Esophagus squamous epithelium (tissue), 5 donors: ENCODE measurements around the gene DAAM1. TPM values are rescaled to one million over a fixed set of nuclear protein-coding genes. Genes with fewer than 3 reads are reported as not detected.

Experiments used
- DNase-seq: peaks from one replicate; lab custom pipeline; 2025; lab: John Stamatoyannopoulos, UW
- H3K27ac ChIP-seq, 4 donors: fragments of 200-600 bp; sonication (generic); one replicate each; pipeline ENCODE4 v1.5.1; 2016 to 2019; ENCODE audit warnings: mild to moderate bottlenecking in 1 of 4
- H3K27me3 ChIP-seq, 4 donors: fragments of 200-600 bp; sonication (generic); 1 replicate in 3 of 4; 2 replicates in 1 of 4; pipeline versions ENCODE4 v1.5.1 to v1.6.0; 2017 to 2021; ENCODE audit warnings: antibody characterized with exemption in 1 of 4
- H3K36me3 ChIP-seq, 3 donors: fragments of 200-600 bp; sonication (generic); one replicate each; pipeline ENCODE4 v1.5.1; 2016 to 2019
- H3K4me1 ChIP-seq, 3 donors: fragments of 200-600 bp; sonication (generic); one replicate each; pipeline ENCODE4 v1.5.1; 2017 to 2019
- H3K4me3 ChIP-seq, 4 donors: fragments of 200-600 bp; sonication (generic); 1 replicate in 3 of 4; 2 replicates in 1 of 4; pipeline ENCODE4 v1.5.1; 2016 to 2019; ENCODE audit warnings: mild to moderate bottlenecking in 2 of 4, moderate library complexity in 1 of 4
- H3K9me3 ChIP-seq, 3 donors: fragments of 200-600 bp; sonication (generic); one replicate each; pipeline ENCODE4 v1.5.1; 2016 to 2019
- POLR2A ChIP-seq, 4 donors: fragments of 450-650 bp; IDR thresholded peaks; one replicate each; pipeline ENCODE4 v1.6.1; 2017; ENCODE audit warnings: antibody characterized with exemption in 4 of 4, mild to moderate bottlenecking in 4 of 4, moderate library complexity in 3 of 4
- WGBS, 2 donors: methylation state at CpG; one replicate each; pipeline ENCODE4 v1.1.5; 2018; 5-methylcytosine and 5-hydroxymethylcytosine counted together
- intact Hi-C: fragments of 100-400 bp; cut with DNase I; formaldehyde crosslinking; loops from one replicate; pipeline ENCODE4 v1.15.0; 2022
- total RNA-seq, 4 donors: library from RNA; depleted of rRNA; stranded (reverse); fragments of >200 nt; gene quantifications; one replicate each; pipeline ENCODE4 v1.1.0, GENCODE V29; 2016
- TF ChIP-seq, protein P1 (sequence below), 6 experiments: fragments of 450-650 bp in 4 of 6; fragments of 200-600 bp in 2 of 6; sonication (generic) in 2 of 6; IDR thresholded peaks; one replicate each; pipeline ENCODE4 v1.5.1; 2016 to 2019; ENCODE audit warnings: antibody characterized with exemption in 6 of 6, mild to moderate bottlenecking in 4 of 6, moderate library complexity in 4 of 6
- donor health status: DM: yes; HTN: yes; CAD: no.

The DAAM1 gene
- total RNA-seq, 4 donors from 2014 or later = 47.2 to 91.7 (median 64.0) TPM

DNA sequence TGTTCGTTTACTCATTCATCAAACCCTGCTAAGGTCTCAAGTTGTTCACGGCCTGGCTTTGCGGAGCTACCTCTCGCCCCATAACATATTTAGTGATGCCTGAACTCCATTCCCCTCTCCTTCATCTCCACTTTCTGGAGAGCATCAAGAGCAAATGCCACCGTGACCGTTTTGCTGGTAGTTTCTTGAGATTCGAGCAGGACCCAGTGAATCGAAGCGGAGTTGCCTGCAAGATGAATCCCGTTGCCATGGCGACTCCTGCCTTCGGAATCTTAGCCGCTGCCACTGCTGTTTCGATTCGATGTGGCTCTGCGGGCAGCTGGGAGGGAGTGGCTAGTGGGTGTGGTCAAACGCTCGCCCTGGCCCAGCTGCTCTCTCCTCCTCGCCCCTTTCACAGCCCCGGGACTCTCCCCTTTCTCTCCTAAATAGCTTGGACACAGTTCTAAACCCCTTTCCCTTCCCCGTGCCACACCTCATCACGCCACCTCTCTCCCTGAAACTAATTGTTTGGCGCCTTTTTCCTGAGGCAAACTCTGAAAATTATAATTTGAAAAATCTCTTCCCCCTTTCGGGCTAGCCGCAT, 1.4 kb downstream of the DAAM1 start:
- peaks cover 18 to 61% (median 25%) of the 10 kb centered on the region in 3 donors for H3K4me1 ChIP-seq
- H3K27me3 ChIP-seq = no peaks in the 10 kb centered on the region
- H3K36me3 ChIP-seq = no peaks in the 10 kb centered on the region
- DNase-seq = peak; percentile 30
- H3K27ac ChIP-seq = peak overlapping the region; percentile 97 to 100 (median 99)
- H3K4me3 ChIP-seq = peak overlapping the region; percentile 84 to 98 (median 93)
- intact Hi-C loops = no loop called here
- H3K9me3 ChIP-seq = no peaks in the 10 kb centered on the region
- TF ChIP-seq, protein P1, sequence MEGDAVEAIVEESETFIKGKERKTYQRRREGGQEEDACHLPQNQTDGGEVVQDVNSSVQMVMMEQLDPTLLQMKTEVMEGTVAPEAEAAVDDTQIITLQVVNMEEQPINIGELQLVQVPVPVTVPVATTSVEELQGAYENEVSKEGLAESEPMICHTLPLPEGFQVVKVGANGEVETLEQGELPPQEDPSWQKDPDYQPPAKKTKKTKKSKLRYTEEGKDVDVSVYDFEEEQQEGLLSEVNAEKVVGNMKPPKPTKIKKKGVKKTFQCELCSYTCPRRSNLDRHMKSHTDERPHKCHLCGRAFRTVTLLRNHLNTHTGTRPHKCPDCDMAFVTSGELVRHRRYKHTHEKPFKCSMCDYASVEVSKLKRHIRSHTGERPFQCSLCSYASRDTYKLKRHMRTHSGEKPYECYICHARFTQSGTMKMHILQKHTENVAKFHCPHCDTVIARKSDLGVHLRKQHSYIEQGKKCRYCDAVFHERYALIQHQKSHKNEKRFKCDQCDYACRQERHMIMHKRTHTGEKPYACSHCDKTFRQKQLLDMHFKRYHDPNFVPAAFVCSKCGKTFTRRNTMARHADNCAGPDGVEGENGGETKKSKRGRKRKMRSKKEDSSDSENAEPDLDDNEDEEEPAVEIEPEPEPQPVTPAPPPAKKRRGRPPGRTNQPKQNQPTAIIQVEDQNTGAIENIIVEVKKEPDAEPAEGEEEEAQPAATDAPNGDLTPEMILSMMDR (IDR thresholded peaks at IDR 0.05) = no peak
- peak in 1 of 4 donors; percentile 42 for TF ChIP-seq POLR2A (IDR thresholded peaks at IDR 0.05)
- 1 to 2% methylated on average over 16 to 25 of the region's 25 CpGs for WGBS, 2 donors

DNA sequence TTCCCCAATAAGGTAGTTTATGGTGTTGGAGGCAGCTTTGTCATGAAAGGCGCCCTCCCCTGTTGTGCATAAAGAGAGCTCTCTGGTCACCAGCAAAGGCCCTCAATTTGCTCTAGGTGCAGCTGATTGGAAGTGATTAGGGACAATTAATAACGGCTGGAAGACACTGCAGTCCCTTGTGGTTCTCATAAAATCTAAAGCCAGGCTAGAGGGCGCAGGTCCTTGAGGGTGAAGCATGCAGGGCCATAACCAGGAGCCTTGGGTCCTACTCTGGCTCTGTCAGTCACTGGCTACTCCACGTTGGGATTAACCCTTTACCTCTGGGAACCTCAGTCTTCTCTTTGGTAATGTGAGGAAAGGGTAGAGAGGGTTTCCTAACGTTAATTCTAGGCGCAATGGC, 1.9 kb downstream of the DAAM1 start:
- TF ChIP-seq POLR2A (IDR thresholded peaks at IDR 0.05) = no peak
- TF ChIP-seq, protein P1 (IDR thresholded peaks at IDR 0.05) = no peak
- peak overlapping the region; percentile 97 to 100 (median 99) for H3K27ac ChIP-seq
- WGBS, 2 donors = 33 to 79% methylated on average over 2 to 5 of the region's 6 CpGs
- intact Hi-C loops = no loop called here
- no peaks in the 10 kb centered on the region for H3K9me3 ChIP-seq
- DNase-seq = no peak
- no peaks in the 10 kb centered on the region for H3K27me3 ChIP-seq
- H3K36me3 ChIP-seq = no peaks in the 10 kb centered on the region
- peaks cover 18 to 59% (median 25%) of the 10 kb centered on the region in 3 donors for H3K4me1 ChIP-seq
- peak overlapping the region; percentile 84 to 98 (median 93) for H3K4me3 ChIP-seq

DNA sequence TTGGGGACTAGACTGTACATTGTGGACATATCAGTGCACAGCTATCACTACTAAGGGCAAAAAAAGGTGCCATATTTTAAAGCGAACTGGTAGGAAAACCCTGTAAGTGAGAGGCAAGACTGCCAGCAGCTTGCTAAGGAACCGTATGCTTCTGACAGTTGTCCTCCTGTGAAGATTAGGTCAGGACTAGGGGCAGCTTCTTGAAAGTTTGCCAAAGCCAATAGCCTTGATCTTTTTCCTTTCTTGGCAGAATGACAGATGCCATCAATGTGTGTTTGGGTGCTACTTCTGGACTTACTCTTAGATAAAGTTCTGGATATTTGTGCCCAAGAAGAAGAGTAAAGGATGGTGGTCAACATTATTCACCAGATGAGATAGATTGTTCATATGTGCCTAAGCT, 7.4 kb downstream of the DAAM1 start:
- Histone ChIP-seq H3K4me3 (no peak overlapping the region), H3K27me3 (no peaks in the 10 kb centered on the region), H3K4me1 (peaks cover 10 to 69% (median 26%) of the 10 kb centered on the region in 3 donors), H3K36me3 (no peaks in the 10 kb centered on the region), H3K9me3 (no peaks in the 10 kb centered on the region), H3K27ac (no peak overlapping the region)
- intact Hi-C loops = no loop called here
- DNase-seq = no peak
- TF ChIP-seq, protein P1 (IDR thresholded peaks at IDR 0.05) = no peak
- no peak for TF ChIP-seq POLR2A (IDR thresholded peaks at IDR 0.05)
- WGBS, 2 donors = 44 to 79% methylated on average over 2 of the region's 2 CpGs

DNA sequence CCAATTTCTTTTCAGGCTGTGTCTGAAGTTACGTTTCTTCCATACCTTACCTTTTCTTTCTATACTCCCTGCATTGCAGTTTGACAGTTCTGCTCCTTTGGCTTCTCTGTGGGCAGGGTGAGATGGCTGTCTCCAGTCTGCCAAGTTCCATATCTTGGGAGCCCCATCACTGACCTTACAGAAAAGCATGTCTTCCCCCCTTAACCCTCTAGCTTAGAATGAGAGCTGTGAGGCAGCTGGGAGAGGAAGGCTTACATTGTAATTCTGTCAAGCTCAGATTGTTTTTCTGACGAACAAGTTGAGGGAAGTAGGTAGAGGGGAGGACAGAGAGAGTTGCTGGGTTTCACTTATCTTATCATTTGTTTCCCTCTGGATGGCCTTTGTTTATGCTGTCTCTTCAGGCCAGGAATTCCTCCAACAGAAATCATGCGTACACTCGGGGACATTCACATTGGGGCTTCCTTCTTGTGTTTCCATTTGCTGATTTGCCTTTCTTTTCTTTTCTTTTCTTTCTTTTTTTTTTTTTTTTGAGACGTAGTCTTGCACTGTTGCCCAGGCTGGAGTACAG, 9.3 kb downstream of the DAAM1 start:
- TF ChIP-seq, protein P1 (IDR thresholded peaks at IDR 0.05) = no peak
- no peak for TF ChIP-seq POLR2A (IDR thresholded peaks at IDR 0.05)
- Histone ChIP-seq H3K4me3 (no peak overlapping the region), H3K4me1 (peaks cover 0 to 57% (median 17%) of the 10 kb centered on the region in 3 donors), H3K9me3 (no peaks in the 10 kb centered on the region), H3K36me3 (no peaks in the 10 kb centered on the region), H3K27ac (peak overlapping the region in 2 of 4 donors; percentile 33 to 34), H3K27me3 (no peaks in the 10 kb centered on the region)
- DNase-seq = no peak
- intact Hi-C loops = no loop called here
- 76 to 78% methylated on average over 5 of the region's 5 CpGs for WGBS, 2 donors

DNA sequence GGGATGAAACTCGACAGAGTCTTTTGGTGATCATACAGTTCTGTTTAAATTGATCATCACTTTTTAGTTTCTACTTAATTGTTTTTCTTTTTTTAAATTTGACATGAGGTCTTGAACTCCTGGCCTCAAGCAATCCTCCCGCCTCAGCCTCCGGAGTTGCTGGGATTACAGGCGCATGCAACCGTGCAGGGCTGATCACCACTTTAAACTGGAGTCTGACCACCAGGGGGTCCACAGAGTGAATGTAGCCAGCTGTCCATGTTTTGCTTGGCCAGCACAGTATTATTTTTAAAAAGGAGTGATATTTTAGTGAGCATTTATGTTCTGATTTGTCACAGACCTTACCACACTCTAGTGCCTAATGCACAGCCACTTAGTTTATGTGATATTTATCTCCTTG, 10.7 kb downstream of the DAAM1 start:
- Histone ChIP-seq H3K36me3 (no peaks in the 10 kb centered on the region), H3K4me1 (peaks cover 0 to 42% (median 11%) of the 10 kb centered on the region in 3 donors), H3K4me3 (no peak overlapping the region), H3K27me3 (no peaks in the 10 kb centered on the region), H3K27ac (peak overlapping the region in 1 of 4 donors; percentile 33), H3K9me3 (no peaks in the 10 kb centered on the region)
- DNase-seq = no peak
- intact Hi-C loops = no loop called here
- TF ChIP-seq, protein P1 (IDR thresholded peaks at IDR 0.05) = no peak
- no peak for TF ChIP-seq POLR2A (IDR thresholded peaks at IDR 0.05)
- 81 to 93% methylated on average over 5 of the region's 5 CpGs for WGBS, 2 donors
